ENCODE data around the gene KMT2C. TPM values are rescaled to one million over a fixed set of nuclear protein-coding genes. Genes with fewer than 3 reads are reported as not detected.
"Not testable (repeated sequence)": the region's sequence is repeated elsewhere in the genome, so short reads cannot be mapped to it uniquely, and the experiment has no call there.

The KMT2C gene
- total and polyA plus RNA-seq, 10 donors = 5.3 to 147 (median 107) TPM

DNA sequence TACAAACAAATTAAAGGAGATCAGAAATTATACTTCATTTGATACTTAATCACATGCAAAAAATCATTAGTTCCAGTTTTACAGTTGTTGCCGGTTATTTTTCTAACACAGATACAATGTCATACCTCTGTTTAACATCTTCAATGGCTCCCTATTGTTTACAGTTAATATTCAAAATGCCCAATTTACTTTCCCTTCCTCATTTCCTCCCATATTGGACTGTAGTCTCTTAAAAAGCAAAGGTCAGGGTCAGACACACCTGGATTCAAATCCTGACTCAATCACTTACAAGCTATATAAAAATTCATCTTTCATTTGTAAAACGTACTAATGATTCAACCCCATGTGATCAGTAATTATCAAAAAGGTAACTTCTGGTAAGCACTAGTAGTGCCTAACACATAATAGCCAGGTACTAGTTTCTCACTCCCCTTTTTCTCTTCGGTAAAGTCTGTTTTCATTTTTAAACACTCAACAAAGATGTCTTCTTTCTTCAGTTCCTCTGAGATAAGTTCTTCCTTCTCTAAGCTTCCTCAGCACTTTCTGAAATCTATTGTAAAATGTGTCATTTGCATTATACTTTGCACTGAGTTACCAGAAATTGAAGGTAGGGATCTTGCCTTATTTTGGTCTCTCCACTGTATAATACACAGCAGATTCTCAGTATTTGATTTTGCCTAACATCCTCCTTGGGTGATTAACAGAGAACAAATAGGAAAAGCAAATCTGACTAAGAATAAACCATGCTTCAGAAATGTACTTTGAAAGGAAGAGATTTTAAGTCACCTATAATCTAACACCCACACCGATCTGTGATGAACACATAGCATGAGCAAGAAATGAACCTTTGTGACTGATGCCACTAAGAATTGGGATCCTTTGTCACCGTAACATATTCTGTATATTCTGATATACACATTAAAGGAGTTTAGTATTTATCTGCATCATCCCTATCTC lies 16.1 kb downstream of the KMT2C start:
- DNase-seq = no peak

DNA sequence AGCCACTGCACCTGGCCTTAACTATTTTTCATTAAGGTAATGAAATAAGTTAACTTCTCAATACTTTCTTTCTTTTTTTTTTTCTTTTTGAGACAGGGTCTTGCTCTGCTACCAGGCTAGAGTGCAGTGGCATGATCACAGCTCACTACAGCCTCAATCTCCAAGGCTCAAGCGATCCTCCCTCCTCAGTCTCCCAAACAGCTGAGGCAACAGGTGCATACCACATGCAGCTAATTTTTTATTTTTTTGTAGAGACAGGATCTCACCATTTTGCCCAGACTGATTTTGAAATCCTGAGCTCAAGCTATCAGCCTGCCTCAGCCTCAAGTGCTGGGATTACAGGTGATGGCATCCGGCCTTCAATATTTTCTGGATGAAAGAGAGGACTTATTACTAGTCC lies 21.0 kb downstream of the KMT2C start:
- no peak for DNase-seq
- no peak overlapping the region for H3K27ac ChIP-seq
- 86 to 96% (median 88%) methylated on average over 2 of the region's 2 CpGs for WGBS, 5 donors
- H3K4me3 ChIP-seq = no peak overlapping the region
- intact Hi-C loops (cut with DNase I; ENCODE audit: low total_unique reads) = no loop called here
- TF ChIP-seq POLR2AphosphoS5 (IDR thresholded peaks at IDR 0.05) = no peak
- no peak for TF ChIP-seq POLR2A (IDR thresholded peaks at IDR 0.05)
- TF ChIP-seq, protein P1, sequence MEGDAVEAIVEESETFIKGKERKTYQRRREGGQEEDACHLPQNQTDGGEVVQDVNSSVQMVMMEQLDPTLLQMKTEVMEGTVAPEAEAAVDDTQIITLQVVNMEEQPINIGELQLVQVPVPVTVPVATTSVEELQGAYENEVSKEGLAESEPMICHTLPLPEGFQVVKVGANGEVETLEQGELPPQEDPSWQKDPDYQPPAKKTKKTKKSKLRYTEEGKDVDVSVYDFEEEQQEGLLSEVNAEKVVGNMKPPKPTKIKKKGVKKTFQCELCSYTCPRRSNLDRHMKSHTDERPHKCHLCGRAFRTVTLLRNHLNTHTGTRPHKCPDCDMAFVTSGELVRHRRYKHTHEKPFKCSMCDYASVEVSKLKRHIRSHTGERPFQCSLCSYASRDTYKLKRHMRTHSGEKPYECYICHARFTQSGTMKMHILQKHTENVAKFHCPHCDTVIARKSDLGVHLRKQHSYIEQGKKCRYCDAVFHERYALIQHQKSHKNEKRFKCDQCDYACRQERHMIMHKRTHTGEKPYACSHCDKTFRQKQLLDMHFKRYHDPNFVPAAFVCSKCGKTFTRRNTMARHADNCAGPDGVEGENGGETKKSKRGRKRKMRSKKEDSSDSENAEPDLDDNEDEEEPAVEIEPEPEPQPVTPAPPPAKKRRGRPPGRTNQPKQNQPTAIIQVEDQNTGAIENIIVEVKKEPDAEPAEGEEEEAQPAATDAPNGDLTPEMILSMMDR (IDR thresholded peaks at IDR 0.05 in 8 of 11, conservative IDR thresholded peaks at IDR 0.05 in 3 of 11) = no peak
- no peaks in the 10 kb centered on the region for H3K27me3 ChIP-seq (replicated peaks in 1 of 7)
- H3K4me1 ChIP-seq = peaks cover 0 to 61% (median 11%) of the 10 kb centered on the region in 6 donors
- peaks cover 0 to 4% (median 0%) of the 10 kb centered on the region in 6 donors for H3K36me3 ChIP-seq
- no peaks in the 10 kb centered on the region for H3K9me3 ChIP-seq

More for the DNA sequence above, 16.1 kb downstream of the KMT2C start:
- Histone ChIP-seq H3K27me3 (replicated peaks in 1 of 7) (no peaks in the 10 kb centered on the region), H3K27ac (peak overlapping the region in 5 of 8 donors; percentile 0 to 37 (median 17)), H3K4me3 (no peak overlapping the region), H3K4me1 (peaks cover 3 to 68% (median 20%) of the 10 kb centered on the region in 6 donors), H3K9me3 (peaks cover 3 to 33% (median 25%) of the 10 kb centered on the region in 8 donors), H3K36me3 (peaks cover 0 to 4% (median 0%) of the 10 kb centered on the region in 6 donors)
- WGBS, 5 donors = 79 to 85% (median 81%) methylated on average over 5 of the region's 5 CpGs
- intact Hi-C loops (cut with DNase I; ENCODE audit: low total_unique reads) = no loop called here
- TF ChIP-seq POLR2AphosphoS5 (IDR thresholded peaks at IDR 0.05) (no peak), POLR2A (IDR thresholded peaks at IDR 0.05) (no peak)
- TF ChIP-seq, protein P1 (IDR thresholded peaks at IDR 0.05 in 8 of 11, conservative IDR thresholded peaks at IDR 0.05 in 3 of 11) = no peak

DNA sequence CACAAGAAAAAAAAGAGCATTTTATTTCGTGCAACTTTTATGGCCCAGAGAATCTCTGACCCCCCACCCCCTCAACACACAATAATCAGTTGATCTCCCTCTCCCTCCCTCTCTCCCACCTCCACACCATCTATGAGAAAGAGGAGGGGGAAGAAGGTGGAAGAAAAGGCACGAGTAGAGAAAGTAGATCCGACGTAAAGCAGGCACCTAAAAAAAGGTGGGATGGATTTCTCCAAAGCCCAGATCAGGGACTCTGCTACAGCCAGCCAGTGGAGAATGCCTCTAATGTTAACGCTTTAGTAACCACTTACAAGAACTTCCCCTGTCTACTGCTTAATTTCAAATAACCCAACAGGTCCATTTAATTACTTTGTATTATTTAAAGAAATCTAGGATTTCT lies 24.4 kb downstream of the KMT2C start:
- Histone ChIP-seq H3K9me3 (peaks cover 0 to 8% (median 0%) of the 10 kb centered on the region in 8 donors), H3K36me3 (peaks cover 0 to 4% (median 0%) of the 10 kb centered on the region in 6 donors), H3K4me3 (no peak overlapping the region), H3K27me3 (replicated peaks in 1 of 7) (no peaks in the 10 kb centered on the region), H3K4me1 (peaks cover 0 to 33% (median 5%) of the 10 kb centered on the region in 6 donors), H3K27ac (no peak overlapping the region)
- DNase-seq = no peak
- 43 to 55% (median 49%) methylated on average over 5 of the region's 5 CpGs for WGBS, 5 donors
- intact Hi-C loops (cut with DNase I; ENCODE audit: low total_unique reads) = no loop called here
- no peak for TF ChIP-seq POLR2A (IDR thresholded peaks at IDR 0.05)
- TF ChIP-seq POLR2AphosphoS5 (IDR thresholded peaks at IDR 0.05) = no peak
- TF ChIP-seq, protein P1 (IDR thresholded peaks at IDR 0.05 in 8 of 11, conservative IDR thresholded peaks at IDR 0.05 in 3 of 11) = no peak

DNA sequence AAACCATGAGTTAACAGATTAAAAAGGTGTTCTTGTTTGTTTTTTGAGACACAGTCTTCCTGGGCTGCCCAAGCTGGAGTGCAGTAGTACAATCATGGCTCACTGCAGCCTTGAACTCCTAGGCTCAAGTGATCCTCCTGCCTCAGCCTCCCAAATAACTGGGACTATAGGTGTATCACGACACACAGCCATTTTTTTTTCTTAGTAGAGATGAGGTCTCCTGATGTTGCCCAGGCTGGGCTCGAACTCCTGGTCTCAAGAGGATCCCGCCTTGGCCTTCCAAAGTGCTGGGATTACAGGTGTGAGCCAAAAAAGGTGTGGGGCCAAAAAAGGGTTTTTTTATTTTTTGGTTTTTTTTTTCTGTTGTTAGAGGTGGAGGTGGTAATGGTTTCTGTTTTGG lies 29.3 kb downstream of the KMT2C start:
- Histone ChIP-seq H3K9me3 (peaks cover 0 to 31% (median 10%) of the 10 kb centered on the region in 8 donors), H3K4me3 (no peak overlapping the region), H3K27ac (no peak overlapping the region), H3K36me3 (peaks cover 0 to 4% (median 0%) of the 10 kb centered on the region in 6 donors), H3K27me3 (replicated peaks in 1 of 7) (no peaks in the 10 kb centered on the region), H3K4me1 (peaks cover 0 to 6% (median 0%) of the 10 kb centered on the region in 6 donors)
- intact Hi-C loops (cut with DNase I; ENCODE audit: low total_unique reads) = no loop called here
- 19 to 40% (median 27%) methylated on average over 3 of the region's 3 CpGs for WGBS, 5 donors
- TF ChIP-seq, protein P1 (IDR thresholded peaks at IDR 0.05 in 8 of 11, conservative IDR thresholded peaks at IDR 0.05 in 3 of 11) = no peak
- TF ChIP-seq POLR2AphosphoS5 (IDR thresholded peaks at IDR 0.05) = no peak
- TF ChIP-seq POLR2A (IDR thresholded peaks at IDR 0.05) = no peak
- no peak for DNase-seq

DNA sequence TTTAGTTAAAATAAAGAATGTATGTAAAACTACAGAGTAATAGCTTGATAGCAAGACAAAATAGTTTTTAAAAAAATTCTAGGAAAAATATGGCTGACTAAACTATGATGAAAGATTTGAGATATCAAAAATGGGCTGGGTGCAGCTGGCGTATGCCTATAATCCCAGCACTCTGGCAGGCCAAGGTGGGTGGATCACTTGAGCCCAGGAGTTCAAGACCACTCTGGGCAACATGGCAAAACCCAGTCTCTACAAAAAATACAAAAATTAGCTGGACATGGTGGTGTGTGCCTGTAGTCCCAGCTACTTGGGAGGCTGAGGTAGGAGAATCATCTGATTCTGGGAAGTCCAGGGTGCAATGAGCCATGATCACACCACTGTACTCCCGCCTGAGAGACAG lies 29.8 kb downstream of the KMT2C start:
- WGBS, 5 donors = 56 to 69% (median 57%) methylated on average over 2 of the region's 2 CpGs
- H3K27ac ChIP-seq; H3K4me3 ChIP-seq; H3K4me1 ChIP-seq; H3K27me3 ChIP-seq (replicated peaks in 1 of 7); H3K36me3 ChIP-seq; intact Hi-C loops (cut with DNase I; ENCODE audit: low total_unique reads); DNase-seq: not testable (repeated sequence)
- peaks cover 0 to 31% (median 10%) of the 10 kb centered on the region in 8 donors for H3K9me3 ChIP-seq
